Mesothelial cell of epicardium (in vitro differentiated cells): Measurements from ENCODE around the gene ITPRIP. TPM values are rescaled to one million over a fixed set of nuclear protein-coding genes. Genes with fewer than 3 reads are reported as not detected.
A peak's percentile ranks its signal among the peaks of the same experiment; 100 is the strongest.

Source experiments
- DNase-seq, 2 experiments: peaks; one replicate each; pipeline ENCODE4 v3.0.0; 2021; ENCODE audit warnings: low spot score in 2 of 2; ENCODE audit not compliant: unreplicated experiment in 2 of 2
- H3K27ac Mint-ChIP-seq: 2 replicates; pipeline ENCODE4 v1.8.0; 2021; ENCODE audit warnings: mixed read lengths
- H3K27me3 Mint-ChIP-seq: 2 replicates; pipeline ENCODE4 v1.8.0; 2021; ENCODE audit warnings: low read depth, mixed read lengths
- H3K36me3 Mint-ChIP-seq: 2 replicates; pipeline ENCODE4 v1.8.0; 2021; ENCODE audit warnings: mixed read lengths
- H3K4me1 Mint-ChIP-seq: 2 replicates; pipeline ENCODE4 v1.8.0; 2021; ENCODE audit warnings: mixed read lengths
- H3K4me3 Mint-ChIP-seq: 2 replicates; pipeline ENCODE4 v1.8.0; 2021; ENCODE audit warnings: mild to moderate bottlenecking, moderate library complexity, mixed read lengths
- H3K9me3 Mint-ChIP-seq: 2 replicates; pipeline ENCODE4 v1.8.0; 2021; ENCODE audit warnings: mixed read lengths
- total RNA-seq: library from RNA; stranded (reverse); gene quantifications from 3 replicates; pipeline ENCODE4 v1.2.1, GENCODE V29; 2021
- TF ChIP-seq, protein P1 (sequence below): fragments of 200-600 bp; sonication (generic); IDR thresholded peaks from one replicate; pipeline ENCODE4 v1.5.0; 2021; ENCODE audit warnings: antibody characterized with exemption; ENCODE audit not compliant: unreplicated experiment

The ITPRIP gene
- total RNA-seq, 1 donor from 2014 or later: 24.5 TPM

GRCh38 chr10:104371753-104372152 lies 33.5 kb upstream of the ITPRIP start:
- H3K36me3 Mint-ChIP-seq: peaks cover 6% of the 10 kb centered on the region
- H3K27me3 Mint-ChIP-seq: peaks cover 11% of the 10 kb centered on the region
- H3K4me1 Mint-ChIP-seq: peaks cover 29% of the 10 kb centered on the region
- no peak for DNase-seq
- H3K27ac Mint-ChIP-seq: no peak overlapping the region
- H3K9me3 Mint-ChIP-seq: peaks cover 11% of the 10 kb centered on the region
- no peak overlapping the region for H3K4me3 Mint-ChIP-seq
- TF ChIP-seq, protein P1, sequence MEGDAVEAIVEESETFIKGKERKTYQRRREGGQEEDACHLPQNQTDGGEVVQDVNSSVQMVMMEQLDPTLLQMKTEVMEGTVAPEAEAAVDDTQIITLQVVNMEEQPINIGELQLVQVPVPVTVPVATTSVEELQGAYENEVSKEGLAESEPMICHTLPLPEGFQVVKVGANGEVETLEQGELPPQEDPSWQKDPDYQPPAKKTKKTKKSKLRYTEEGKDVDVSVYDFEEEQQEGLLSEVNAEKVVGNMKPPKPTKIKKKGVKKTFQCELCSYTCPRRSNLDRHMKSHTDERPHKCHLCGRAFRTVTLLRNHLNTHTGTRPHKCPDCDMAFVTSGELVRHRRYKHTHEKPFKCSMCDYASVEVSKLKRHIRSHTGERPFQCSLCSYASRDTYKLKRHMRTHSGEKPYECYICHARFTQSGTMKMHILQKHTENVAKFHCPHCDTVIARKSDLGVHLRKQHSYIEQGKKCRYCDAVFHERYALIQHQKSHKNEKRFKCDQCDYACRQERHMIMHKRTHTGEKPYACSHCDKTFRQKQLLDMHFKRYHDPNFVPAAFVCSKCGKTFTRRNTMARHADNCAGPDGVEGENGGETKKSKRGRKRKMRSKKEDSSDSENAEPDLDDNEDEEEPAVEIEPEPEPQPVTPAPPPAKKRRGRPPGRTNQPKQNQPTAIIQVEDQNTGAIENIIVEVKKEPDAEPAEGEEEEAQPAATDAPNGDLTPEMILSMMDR: no peak

DNA sequence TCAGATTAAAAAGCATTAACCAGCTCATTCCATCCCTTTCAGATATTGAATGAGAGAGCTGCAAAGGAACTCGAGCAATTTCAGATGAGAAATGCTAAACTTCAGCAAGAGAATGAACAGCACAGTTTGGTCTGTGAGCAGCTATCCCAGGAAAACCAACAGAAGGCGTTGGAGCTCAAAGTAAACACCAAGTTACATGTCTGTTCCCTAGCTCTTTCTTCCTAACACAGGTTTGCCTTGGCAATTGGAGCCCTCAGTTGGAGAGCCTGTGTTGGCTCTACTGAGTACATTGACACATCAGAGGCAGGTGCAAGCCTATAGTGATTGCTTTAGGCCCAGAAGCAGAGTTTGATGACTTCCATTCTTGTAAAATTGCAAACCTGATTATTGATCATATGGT lies 30.1 kb upstream of the ITPRIP start:
- Mint-ChIP-seq H3K9me3 (peaks cover 16% of the 10 kb centered on the region), H3K27ac (no peak overlapping the region), H3K36me3 (peaks cover 6% of the 10 kb centered on the region), H3K4me3 (no peak overlapping the region), H3K27me3 (peaks cover 9% of the 10 kb centered on the region), H3K4me1 (peaks cover 23% of the 10 kb centered on the region)
- no peak for DNase-seq
- TF ChIP-seq, protein P1: no peak

DNA sequence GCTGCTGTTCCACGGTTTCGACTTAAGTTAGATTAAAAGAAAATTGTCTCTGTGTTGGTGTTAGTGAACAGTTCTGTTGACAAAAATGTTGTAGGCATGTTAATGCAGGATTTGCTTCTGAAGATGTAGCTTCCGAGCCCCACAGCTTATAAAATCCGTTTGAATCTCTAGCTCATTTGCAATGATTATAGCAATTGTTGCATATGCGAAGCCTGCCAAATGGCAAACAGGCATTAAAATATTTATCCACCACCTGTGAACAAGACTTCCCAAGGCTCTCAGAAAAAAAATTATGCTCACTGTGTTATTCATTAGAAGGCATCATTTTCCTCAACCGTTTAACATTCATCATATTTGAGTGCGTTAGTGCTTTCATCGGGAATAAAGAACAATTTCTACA lies 29.6 kb upstream of the ITPRIP start:
- Mint-ChIP-seq H3K4me1 (peaks cover 23% of the 10 kb centered on the region), H3K27me3 (peaks cover 9% of the 10 kb centered on the region), H3K27ac (no peak overlapping the region), H3K36me3 (peaks cover 6% of the 10 kb centered on the region), H3K4me3 (no peak overlapping the region), H3K9me3 (peaks cover 16% of the 10 kb centered on the region)
- no peak for DNase-seq
- TF ChIP-seq, protein P1: no peak

DNA sequence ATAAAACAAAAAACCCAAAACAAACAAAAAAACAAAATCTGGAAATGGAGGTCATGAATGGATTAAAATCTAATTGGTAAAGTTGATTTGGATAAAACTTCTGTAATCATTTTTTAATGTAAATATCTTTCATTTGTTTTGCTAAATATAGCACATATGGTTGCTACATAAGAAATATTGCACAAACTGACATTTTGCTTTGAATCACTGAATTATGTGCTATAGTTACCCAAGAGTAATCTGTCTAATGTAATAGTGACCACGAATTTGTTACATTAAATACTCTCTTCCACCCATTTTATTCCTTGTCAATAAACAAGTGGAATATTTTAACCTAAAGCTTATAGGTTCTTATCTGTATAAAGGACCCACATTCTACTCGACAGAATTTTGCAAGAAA lies 21.5 kb upstream of the ITPRIP start:
- no peak overlapping the region for H3K4me3 Mint-ChIP-seq
- H3K36me3 Mint-ChIP-seq: no peaks in the 10 kb centered on the region
- TF ChIP-seq, protein P1: no peak
- peaks cover 7% of the 10 kb centered on the region for H3K27me3 Mint-ChIP-seq
- DNase-seq: no peak
- H3K4me1 Mint-ChIP-seq: no peaks in the 10 kb centered on the region
- no peak overlapping the region for H3K27ac Mint-ChIP-seq
- H3K9me3 Mint-ChIP-seq: peaks cover 17% of the 10 kb centered on the region

DNA sequence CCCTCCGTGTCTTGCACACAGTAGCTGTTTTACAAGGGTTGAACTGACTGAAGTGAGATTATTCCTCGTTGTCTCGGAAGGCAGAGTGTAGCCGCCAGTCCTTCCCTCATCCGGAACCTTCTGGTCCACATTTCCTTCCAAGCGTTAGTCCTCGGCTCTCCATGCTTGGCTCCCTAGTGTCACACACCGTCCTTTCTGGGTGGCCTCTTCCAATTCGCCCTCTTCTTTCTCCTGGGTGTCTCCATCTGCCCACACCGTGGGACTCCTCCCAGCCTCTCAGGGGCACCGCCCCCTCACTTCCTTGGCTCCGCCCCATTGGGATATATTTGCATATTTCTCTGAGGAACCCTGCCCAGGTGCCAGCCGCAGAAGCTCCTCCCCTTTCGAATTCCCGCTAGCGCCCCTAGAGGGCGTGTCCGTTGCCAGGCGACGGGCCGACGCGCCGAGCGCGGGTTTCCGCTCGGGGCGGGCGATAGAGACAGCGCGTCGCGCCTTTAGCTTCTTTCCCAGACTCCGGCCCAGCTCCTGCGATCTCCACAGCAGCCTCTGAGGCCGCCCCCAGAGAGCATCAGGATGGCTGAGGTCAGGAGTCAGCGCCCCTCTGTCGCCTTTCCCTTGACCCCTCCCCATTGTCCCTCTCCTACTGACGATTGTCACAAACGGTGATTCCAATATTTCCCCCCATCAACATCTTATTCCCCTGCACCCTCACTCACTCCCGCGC lies 15.2 kb upstream of the ITPRIP start, which contains the start of gene CFAP58:
TSS of gene CFAP58 (plus strand) at position 509 of the 724 bp plus-strand sequence. CDS start at position 574, 65 bp downstream.
- Mint-ChIP-seq H3K27ac (peak within 1 kb of the TSS; percentile 77), H3K4me1 (peaks cover 2% of the 10 kb centered on the region), H3K4me3 (peak within 1 kb of the TSS; percentile 3), H3K36me3 (no peaks in the 10 kb centered on the region), H3K9me3 (no peaks in the 10 kb centered on the region), H3K27me3 (peaks cover 16% of the 10 kb centered on the region)
- TF ChIP-seq, protein P1: peak; percentile 82
- DNase-seq: peak; percentile 81 to 93
